Measurements from ENCODE around the gene ARHGAP26.

The ARHGAP26 gene

GRCh38 chr5:142769793-142770649 is at the start of gene ARHGAP26:
TSS of gene ARHGAP26 (plus strand) at chr5:142770377. CDS start at chr5:142770762, 385 bp downstream.
- DNase-seq: peak; percentile 94

DNA sequence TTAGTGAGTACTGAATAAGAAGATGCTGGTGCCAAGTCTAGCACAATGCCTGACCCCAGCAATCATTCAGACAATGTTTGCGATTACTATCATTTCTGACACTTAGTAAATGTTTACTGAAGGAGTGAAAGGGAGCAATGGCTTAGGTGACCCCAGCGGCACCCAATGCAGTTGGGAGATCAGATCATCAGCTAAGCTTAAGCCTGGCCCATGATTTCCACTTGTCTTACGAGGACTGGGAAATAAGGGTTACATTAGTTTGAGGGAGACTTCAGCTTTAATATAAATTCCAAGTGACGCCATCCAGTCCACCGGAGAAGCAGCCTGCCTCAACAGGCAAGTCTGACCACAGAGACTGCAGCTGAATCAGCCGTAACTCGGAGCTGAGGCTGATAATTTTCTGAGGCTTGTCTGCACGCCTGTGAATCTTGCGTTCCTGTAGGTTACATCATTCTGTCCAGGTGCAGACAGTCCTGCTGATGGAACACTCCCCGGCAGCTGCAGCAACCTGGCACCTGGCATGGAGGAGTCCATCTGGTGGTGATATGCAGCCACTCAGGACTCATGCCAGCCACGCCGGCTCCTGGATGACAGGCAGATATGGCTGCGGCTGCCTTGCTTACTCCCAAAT is 49.4 kb upstream of the ARHGAP26 start:
- DNase-seq: no peak

DNA sequence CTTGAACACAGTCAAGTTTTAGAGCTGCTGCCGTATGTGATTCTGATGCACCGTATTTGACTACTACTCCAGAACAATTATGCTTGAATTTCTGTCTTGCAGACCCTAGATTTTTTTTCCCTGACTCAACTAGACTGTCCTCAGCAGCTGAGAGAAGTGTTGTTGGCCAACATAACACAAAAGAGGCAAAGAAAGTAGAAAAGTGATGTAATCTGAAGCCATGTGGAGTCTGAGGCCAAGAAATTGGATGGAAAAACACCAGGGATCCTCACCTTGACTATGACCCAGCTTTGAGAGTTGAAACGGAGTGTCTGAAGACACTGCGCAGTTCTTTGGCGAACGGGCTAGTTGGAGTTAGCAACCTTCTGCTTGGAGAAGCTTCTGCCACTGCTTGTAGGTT is 48.0 kb upstream of the ARHGAP26 start:
- no peak for DNase-seq

GRCh38 chr5:142722896-142723295 is 47.3 kb upstream of the ARHGAP26 start:
- no peak for DNase-seq

GRCh38 chr5:142724821-142725220 is 45.4 kb upstream of the ARHGAP26 start:
- no peak for DNase-seq

DNA sequence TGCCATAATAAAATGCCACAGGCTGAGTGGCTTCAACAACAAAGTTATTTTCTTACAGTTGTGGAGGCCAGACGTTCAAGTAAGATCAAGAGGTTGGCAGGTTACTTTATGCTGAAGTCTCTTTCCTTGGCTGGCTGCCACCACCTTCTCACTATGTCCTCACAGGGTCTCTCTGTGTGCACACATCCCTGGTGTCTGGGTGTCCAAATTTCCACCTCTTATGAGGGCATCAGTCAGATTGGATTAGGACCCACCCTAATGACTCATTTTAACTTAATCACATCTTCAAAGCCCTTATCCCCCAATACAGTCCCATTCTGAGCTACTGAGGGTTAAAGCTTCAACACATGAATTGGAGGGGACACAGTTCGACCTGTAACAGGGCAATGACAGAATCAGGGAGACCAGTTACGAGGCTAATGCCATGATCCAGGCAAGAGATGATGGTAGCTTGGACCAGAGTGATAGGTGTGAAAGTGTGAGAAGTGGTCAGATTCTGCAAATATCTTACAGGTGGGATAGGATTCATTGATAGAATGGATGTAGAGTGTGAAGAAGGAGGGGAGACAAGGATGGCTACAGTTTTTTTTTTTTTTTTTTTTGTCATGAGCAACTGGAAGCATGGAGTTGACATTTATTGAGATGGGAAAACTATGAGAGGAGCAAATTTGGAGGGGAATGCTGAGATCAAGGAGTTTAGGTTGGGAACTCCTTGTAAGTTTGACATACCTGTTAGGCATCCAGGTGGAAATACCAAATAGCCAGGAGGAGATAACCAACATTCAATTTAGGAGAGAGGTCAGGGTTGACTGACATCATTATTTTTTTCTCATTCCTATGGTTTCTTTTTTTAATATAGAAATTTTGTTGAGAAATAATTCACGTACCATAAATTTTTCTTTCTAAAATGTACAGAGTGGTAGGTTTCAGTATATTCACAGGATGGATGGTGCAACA is 44.7 kb upstream of the ARHGAP26 start:
- DNase-seq: no peak

- no peak for DNase-seq
Measured at GRCh38 chr5:142726188-142726731, 43.9 kb upstream of the ARHGAP26 start.

GRCh38 chr5:142727735-142728047 is 42.5 kb upstream of the ARHGAP26 start:
- DNase-seq: no peak

DNA sequence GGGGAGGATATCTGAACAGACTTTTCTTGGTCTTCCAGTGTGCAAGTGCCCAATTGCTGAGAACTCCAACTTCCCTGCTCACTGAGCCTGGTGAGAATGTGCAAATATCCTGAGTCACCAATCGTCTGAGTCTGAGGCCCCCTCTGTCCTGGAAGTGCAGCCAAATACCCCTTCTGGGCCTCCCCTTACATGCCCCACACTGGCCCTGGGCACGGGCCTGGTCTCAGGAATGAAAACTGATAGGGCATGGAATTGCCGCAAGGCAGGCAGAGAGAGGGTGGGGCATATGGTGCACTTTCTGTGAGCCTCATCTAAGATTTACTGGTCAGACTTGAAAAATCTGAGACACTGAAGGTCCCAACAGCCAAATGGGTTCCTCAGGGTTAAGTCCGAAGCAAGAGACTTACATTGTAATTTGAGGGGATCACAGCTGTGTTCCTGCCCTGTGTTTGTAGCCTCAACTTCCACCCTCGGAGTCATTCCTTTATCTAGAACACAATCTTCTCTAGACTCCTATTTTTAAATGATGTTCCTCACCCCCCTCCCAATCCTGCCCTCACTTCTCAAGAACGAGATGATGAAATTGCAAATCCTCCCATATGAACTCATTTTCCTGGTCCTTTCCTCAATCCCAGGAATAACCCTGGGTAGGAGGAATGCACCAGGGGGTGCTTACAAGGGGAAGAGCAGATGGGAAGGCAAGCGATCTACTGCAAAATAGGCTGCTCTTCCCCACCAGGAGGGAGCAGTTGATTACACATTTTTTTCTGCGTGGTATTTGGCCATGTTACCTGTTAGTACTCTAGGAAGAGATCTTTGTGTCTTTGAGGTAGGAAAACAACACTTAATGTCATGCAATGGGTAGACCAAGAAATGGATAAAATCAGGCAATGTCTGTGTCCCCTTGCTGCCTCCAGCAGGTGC is 34.6 kb upstream of the ARHGAP26 start:
- no peak for DNase-seq

DNA sequence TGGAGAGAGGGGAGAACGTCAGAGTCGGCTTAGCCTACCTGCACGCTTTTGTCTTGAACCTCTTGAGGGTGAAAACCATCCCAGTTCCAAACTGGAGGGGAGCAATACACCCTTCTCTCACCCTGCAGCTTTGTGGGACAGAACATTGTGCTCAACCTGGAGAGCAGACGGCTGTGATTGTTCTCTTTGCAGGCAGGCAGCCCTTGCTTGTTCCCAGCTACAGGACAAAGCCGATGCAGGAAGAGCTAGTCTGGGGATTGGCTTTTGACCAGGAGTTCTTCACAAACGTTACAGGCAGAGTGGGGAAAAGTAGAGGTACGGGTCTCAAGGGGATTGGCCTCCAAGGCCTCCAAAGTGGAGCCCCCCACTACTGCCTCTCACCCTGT is 33.9 kb upstream of the ARHGAP26 start:
- DNase-seq: no peak

DNA sequence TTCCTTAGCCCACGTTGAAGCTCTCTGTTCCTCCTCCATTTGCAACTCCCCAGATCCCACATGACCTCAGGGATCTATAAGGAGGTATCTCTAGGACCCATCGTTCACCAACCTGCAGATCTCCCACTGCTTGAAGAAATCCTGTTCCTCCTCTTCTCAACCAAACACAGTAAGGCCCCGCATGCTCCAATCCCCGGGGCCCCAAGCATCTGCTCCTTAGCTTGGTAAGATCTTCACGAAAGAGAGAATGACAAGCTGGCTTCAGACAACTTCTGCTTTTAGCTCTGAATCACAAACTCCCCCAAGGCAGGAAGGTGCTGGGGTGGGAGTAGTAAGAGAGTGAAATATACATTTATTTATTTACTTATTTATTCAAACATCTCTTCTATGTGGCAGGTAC is 33.0 kb upstream of the ARHGAP26 start:
- DNase-seq: no peak

DNA sequence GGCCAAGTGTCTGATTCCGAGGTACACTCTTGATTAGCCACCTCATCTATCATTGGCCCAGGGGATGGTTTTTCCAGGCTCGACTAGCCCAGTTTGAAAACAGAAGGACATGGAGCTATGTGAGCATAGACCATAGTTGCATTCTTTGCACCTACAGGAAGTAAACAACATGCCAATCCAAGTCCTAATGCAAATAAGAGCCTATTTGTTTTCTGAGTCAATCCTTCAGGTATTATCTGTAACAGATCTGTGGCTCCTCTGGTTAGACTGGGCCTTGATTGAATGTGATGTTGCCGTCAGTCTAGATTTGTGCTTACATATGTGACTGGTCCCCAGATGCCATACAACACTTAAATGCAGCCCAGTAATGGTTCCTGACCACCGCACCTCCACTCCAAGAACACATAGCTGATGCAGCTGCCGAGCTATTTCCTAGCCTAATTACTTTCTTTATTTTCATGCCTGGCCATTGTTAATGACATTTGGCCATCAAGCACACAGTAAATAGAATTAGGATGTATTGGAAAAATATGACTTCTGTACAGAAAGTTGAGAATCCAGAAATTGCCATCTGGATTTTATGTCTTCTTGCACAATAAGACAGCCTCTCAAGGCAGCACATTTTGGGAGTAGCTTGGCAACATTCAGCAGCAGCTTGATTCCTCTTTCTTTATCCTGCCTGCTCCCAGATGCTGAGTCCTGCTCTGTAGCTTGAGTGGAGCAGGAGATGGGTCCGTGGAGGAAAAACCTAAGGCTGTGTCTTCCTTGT is 29.5 kb upstream of the ARHGAP26 start:
- no peak for DNase-seq

- no peak for DNase-seq
Measured at GRCh38 chr5:142743592-142744441, 26.4 kb upstream of the ARHGAP26 start.

- no peak for DNase-seq
Measured at GRCh38 chr5:142745268-142745667, 24.9 kb upstream of the ARHGAP26 start.

DNA sequence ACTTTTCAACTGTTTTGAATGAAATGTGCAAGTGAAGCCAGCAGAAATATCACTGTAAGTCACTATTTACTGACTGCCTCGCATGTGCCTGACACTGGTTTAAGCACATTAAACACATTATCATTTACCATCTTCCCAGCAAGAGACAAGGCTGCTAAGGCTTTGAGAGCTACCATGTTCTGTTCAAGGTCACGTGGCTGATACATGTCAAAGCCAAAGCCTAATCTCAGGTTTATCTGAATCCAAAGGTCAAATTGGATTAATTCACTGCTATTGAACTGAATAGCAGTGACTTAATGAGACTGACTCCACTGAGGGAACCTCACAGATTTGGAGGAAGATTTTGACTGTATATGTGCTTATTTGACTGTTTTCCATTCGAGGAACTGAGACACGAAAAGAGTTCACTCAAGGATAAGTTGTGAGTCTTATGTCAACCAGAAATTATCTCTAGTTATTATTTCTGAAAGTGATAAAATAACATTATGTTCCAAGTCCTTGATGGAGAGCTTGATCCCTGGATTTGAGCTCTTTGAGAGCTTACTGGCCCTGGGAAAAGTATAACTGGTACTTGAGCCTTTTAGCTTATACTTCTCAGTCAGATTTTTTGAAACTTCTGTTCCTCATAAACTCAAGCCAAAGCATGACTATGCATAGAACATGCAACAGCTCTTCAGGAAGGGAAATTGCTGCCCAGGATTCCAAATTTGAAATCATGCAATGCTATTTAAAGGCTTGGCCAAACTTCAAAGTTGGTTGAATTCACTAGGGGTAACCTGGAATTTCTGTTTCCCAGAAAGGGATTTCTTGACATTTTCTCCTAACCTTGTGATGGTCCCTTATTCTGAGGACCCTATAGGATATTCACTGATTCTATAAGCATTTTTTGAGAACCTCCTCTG is 23.4 kb upstream of the ARHGAP26 start:
- no peak for DNase-seq

DNA sequence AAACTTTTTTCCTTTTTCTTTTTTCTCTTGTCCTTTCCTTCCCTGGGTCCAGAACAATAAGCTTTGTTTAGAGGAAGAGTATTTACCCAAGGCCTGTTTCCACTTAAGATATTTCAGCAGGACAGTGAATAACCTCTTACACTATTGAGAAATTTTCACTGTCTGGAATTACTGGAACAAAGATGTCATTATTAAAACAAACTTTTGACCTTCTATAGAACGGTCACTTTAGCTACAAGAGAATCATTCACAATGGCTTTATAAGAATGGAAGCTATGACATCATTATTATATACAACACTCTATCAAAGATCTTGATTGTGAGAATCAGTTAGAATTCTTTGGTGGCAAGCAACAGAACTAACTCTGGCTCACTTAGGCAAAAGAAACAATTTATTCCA is 22.0 kb upstream of the ARHGAP26 start:
- no peak for DNase-seq

DNA sequence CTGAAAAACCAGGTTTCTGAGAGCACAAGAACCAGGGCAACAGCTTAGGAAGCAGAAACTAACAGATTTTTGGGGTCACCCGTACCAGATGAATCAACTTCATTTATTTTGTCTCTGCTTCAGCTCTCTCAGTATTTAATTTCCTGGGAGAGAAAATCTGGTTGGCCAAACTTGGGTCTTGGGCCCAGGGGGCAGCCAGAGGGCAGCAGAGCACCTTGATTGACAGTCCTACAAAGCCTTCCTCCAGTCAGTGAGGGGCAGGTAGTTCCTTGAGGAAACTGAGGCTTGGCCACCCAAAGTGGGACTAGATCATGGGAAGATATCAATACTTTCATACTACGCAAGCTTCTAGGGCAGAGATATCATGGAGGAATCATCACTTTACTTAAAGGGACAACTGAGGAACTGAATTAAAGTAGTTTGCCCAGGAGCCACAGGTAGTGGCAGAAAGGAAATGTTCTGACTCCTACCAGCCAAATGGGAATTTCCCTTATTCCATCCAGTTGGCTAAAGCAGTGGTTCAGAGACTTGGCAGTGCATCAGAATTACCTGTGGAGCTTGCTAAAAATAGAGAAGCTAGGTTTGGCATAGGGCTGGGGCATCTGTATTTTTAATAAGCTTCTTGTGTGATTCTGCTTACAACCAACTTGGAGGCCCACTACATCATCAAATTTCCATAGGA is 21.5 kb upstream of the ARHGAP26 start:
- DNase-seq: peak; percentile 50

DNA sequence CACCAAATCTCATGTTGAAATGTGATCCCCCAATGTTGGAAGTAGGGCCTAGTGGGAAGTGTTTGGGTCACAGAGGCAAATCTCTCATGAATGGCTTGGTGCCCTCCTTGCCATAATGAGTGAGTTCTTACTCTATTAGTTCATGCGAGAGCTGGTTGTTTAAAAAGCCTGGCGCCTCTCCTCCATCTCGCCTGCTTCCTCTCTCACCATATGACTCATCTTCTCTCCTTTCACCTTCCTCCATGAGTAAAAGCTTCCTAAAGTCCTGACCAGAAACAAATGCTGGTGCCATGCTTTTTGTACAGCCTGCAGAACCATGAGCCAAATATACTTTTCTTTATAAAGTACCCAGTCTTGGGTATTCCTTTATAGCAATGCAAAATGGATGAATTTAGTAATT is 20.9 kb upstream of the ARHGAP26 start:
- DNase-seq: peak; percentile 7

Data from stimulated activated CD4-positive, alpha-beta T cell treated with anti-CD3 and anti-CD28 coated beads, Interleukin-4, amount 100 ng/mL, for 24 hours (primary cell).